NCI-H1105 (cell line): ENCODE measurements around the gene ADGRA3.

Source experiments
- DNase-seq: peaks from one replicate; lab custom pipeline; 2025; lab: John Stamatoyannopoulos, UW

Gene ADGRA3

GRCh38 chr4:22512306-22512705 is 3.6 kb downstream of the ADGRA3 start:
- DNase-seq: no peak

GRCh38 chr4:22510750-22511149 is 5.1 kb downstream of the ADGRA3 start:
- DNase-seq: no peak

GRCh38 chr4:22508376-22508775 is 7.5 kb downstream of the ADGRA3 start:
- DNase-seq: no peak

- DNase-seq: no peak
Observed at GRCh38 chr4:22504922-22505321, 10.9 kb downstream of the ADGRA3 start.

- DNase-seq: no peak
Observed at GRCh38 chr4:22504447-22504846, 11.4 kb downstream of the ADGRA3 start.

- DNase-seq: no peak
Observed at GRCh38 chr4:22502895-22503814, 12.7 kb downstream of the ADGRA3 start.

GRCh38 chr4:22501715-22502095 is 14.2 kb downstream of the ADGRA3 start:
- no peak for DNase-seq

GRCh38 chr4:22500831-22501714 is 14.8 kb downstream of the ADGRA3 start:
- DNase-seq: no peak

- DNase-seq: peak; percentile 61
Observed at GRCh38 chr4:22500128-22500611, 15.7 kb downstream of the ADGRA3 start.

- DNase-seq: peak; percentile 27
Observed at GRCh38 chr4:22498866-22499265, 17.0 kb downstream of the ADGRA3 start.

GRCh38 chr4:22496165-22496813 is 19.6 kb downstream of the ADGRA3 start:
- no peak for DNase-seq

- no peak for DNase-seq
Observed at GRCh38 chr4:22493523-22493922, 22.3 kb downstream of the ADGRA3 start.

- no peak for DNase-seq
Observed at GRCh38 chr4:22492987-22493386, 22.9 kb downstream of the ADGRA3 start.

- no peak for DNase-seq
Observed at GRCh38 chr4:22491939-22492338, 23.9 kb downstream of the ADGRA3 start.

- DNase-seq: no peak
Observed at GRCh38 chr4:22490718-22491315, 25.0 kb downstream of the ADGRA3 start.

GRCh38 chr4:22488106-22488505 is 27.8 kb downstream of the ADGRA3 start:
- DNase-seq: no peak

GRCh38 chr4:22487328-22487727 is 28.5 kb downstream of the ADGRA3 start:
- DNase-seq: no peak

GRCh38 chr4:22486276-22486675 is 29.6 kb downstream of the ADGRA3 start:
- DNase-seq: no peak

- DNase-seq: peak; percentile 73
Observed at GRCh38 chr4:22485737-22486136, 30.1 kb downstream of the ADGRA3 start.

- no peak for DNase-seq
Observed at GRCh38 chr4:22483551-22483981, 32.3 kb downstream of the ADGRA3 start.

GRCh38 chr4:22482250-22483127 is 33.4 kb downstream of the ADGRA3 start:
- no peak for DNase-seq
